ENCODE measurements around the gene HCST.
"Not testable (repeated sequence)": the region's sequence is repeated elsewhere in the genome, so short reads cannot be mapped to it uniquely, and the experiment has no call there.

Gene HCST

DNA sequence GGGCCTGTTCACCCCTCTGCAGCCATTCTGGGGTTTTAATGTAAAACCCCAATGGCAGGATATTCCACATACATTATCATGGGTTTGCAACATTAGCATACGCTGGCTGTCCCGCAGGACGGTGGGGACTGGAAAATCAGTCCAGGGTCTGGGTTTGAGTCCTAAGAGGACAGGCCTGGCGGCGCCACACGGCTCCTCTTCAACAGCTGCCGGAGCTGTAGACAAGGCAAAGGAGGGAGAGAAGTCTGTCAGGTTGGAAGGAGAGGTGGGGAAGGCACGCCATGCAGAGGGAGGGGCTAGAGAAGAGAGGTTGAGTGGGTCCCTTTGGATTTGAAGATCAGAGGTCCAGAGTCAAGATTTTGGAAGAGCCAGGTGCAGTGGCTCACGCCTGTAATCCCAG is 13.9 kb upstream of the HCST start:
- Mint-ChIP-seq H3K36me3 (peaks cover 56 to 70% of the 10 kb centered on the region in 2 donors), H3K27ac (peak overlapping the region; percentile 72), H3K27me3 (no peaks in the 10 kb centered on the region), H3K4me1 (peaks cover 31 to 56% of the 10 kb centered on the region in 2 donors), H3K4me3 (peak overlapping the region; percentile 7 to 8), H3K9me3 (peaks cover 4 to 5% of the 10 kb centered on the region in 2 donors)
- DNase-seq (no peak), ATAC-seq (replicated peaks) (no peak)

DNA sequence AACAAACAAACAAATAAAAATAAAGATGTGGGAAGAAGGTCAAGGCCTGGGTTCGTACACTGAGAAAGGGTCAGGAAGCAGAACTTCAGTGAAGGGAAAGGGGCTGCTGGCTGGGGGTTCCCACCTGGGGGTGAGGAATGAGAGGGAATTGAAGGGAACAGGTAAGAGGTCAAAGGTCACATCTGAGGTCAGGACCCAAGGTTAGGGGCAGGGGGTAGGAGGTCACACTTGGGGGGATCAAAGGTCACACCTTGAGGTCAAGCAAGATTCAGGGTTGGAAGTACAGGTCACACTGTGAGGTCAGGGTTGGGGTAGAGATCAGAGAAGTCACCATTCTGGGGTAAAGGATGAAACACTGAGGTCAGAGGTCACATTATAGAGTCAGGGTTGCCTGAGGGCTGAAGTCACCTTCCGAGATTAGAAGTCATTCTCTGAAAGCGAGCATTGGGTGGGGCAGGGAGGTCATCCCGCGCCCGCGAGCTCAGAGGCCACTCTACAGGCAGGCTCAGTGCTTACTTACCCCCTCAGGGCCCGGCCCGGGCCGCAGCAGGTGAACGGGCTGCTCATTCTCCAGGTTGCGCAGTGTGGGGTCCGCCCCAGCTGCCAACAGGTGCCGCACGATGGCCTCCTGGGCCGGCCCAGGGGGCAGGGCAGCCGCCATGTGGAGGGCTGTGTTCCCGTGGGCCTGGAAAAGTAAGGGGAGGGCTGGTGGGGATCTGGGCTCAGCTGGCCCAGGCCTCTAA is 12.8 kb upstream of the HCST start:
- Mint-ChIP-seq H3K4me1 (peaks cover 29 to 49% of the 10 kb centered on the region in 2 donors), H3K9me3 (peaks cover 4 to 5% of the 10 kb centered on the region in 2 donors), H3K27ac (peak overlapping the region; percentile 48), H3K4me3 (peak overlapping the region; percentile 12 to 28), H3K27me3 (no peaks in the 10 kb centered on the region), H3K36me3 (peaks cover 64 to 81% of the 10 kb centered on the region in 2 donors)
- DNase-seq = no peak
- ATAC-seq (replicated peaks) = peak; percentile 3

DNA sequence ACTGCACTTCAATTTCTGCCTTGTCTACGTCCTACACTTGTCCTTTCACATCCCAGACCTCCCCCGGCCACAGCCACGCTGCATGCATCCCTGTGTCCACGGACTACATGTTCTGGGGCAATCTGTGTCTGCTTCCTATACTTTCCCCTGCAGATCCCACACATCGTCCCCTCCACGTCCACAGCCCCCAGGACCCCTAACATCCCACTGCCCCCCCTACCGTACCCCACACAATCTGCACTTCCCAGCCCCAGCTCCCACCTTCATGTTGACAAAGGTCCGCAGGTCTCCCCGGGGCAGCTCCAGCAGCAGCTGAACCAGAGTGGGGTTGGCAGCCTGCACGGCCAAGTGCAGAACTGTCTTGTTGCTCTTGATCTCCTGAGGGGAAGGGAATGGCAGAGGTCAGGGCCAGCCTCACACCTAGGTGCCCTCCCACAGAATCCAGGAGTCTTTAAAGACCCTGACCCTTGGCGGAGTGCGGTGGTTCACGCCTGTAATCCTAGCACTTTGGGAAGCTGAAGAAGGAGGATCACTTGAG is 12.1 kb upstream of the HCST start:
- peak overlapping the region; percentile 28 to 41 for H3K4me3 Mint-ChIP-seq
- ATAC-seq (replicated peaks) (peak; percentile 7 to 15), DNase-seq (no peak)
- no peaks in the 10 kb centered on the region for H3K27me3 Mint-ChIP-seq
- H3K27ac Mint-ChIP-seq = peak overlapping the region; percentile 92
- H3K9me3 Mint-ChIP-seq = peaks cover 4 to 5% of the 10 kb centered on the region in 2 donors
- peaks cover 64 to 81% of the 10 kb centered on the region in 2 donors for H3K36me3 Mint-ChIP-seq
- peaks cover 26 to 46% of the 10 kb centered on the region in 2 donors for H3K4me1 Mint-ChIP-seq

DNA sequence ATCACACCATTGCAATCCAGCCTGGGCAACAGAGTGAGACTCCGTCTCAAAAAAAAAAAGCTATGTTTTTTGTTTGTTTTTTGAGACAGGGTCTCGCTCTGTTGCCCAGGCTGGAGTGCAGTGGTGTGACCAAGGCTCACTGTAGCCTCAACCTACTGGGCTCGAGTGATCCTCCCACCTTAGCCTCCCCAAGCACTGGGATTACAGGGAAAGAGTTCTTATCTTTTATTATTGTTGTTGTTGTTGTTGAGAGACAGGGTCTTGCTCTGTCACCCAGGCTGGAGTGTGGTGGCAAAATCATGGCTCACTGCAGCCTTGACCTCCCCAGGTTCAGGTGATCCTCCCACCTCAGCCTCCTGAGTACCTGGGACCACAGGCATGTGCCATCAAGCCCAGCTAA is 10.5 kb upstream of the HCST start:
- H3K27me3 Mint-ChIP-seq = not testable (repeated sequence)

DNA sequence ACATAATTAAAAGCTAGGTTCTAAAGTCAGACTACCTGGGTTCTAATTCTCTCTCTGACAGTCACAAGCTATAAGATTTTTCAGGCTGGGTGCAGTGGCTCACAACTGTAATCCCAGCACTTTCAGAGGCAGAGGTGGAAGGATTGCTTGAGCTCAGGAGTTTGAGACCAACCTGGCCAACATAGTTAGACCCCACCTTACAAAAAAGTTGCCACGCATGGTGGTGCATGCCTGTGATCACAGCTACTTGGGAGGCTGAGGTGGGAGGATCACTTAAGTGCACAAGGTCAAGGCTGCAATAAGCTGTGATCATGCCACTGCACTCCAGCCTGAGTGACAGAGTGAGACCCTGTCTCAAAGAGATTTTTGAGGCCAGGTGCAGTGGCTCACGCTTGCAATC is 8.0 kb upstream of the HCST start:
- Mint-ChIP-seq H3K27ac (peak overlapping the region; percentile 42), H3K27me3 (no peaks in the 10 kb centered on the region), H3K36me3 (peaks cover 73 to 82% of the 10 kb centered on the region in 2 donors), H3K4me1 (peaks cover 23 to 39% of the 10 kb centered on the region in 2 donors), H3K4me3 (no peak overlapping the region), H3K9me3 (peaks cover 0 to 1% of the 10 kb centered on the region in 2 donors)
- ATAC-seq (replicated peaks) = no peak
- no peak for DNase-seq

More for the DNA sequence above, 10.5 kb upstream of the HCST start:
- H3K27ac Mint-ChIP-seq = peak overlapping the region; percentile 76
- H3K9me3 Mint-ChIP-seq; ATAC-seq (replicated peaks); H3K4me3 Mint-ChIP-seq; DNase-seq: not testable (repeated sequence)
- H3K36me3 Mint-ChIP-seq = peaks cover 73 to 86% of the 10 kb centered on the region in 2 donors
- peaks cover 26 to 48% of the 10 kb centered on the region in 2 donors for H3K4me1 Mint-ChIP-seq

DNA sequence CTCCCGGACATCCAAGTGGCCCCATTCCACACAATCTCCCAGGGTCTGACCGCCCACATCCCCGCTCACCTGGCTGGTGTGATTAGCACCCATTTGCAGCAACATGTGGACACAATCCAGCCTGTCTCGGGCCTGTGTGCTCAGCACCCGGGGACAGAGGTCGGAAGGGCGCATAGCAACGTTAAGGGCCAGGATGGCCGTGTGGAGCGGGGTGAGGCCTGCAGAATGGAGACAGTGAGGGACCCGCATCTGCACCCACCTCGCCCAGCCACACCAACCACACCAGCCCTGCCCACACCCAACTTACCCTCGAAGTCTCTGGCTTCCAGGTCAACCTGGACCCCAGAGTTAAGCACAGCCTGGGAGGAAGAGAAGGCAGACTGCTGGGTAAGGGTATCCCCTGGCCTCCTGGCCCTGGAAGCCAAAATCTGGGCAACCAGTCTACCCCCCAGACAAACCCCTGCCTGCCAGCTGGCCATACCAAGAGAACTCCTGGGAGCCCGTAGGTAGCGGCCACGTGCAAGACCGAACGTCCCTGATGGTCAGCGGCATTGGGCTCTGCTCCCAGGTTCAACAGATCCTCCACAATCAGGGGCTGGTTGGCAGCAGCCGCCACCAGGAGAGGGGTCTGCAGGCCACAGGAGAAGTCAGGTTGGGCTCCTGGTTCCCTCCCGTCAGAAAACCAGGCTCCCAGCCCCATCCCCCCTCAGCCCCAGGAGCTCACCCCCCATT is 6.3 kb upstream of the HCST start:
- peak overlapping the region; percentile 79 to 97 for H3K4me3 Mint-ChIP-seq
- no peaks in the 10 kb centered on the region for H3K27me3 Mint-ChIP-seq
- ATAC-seq (replicated peaks) (no peak), DNase-seq (no peak)
- H3K9me3 Mint-ChIP-seq = no peaks in the 10 kb centered on the region
- peaks cover 67 to 75% of the 10 kb centered on the region in 2 donors for H3K36me3 Mint-ChIP-seq
- H3K4me1 Mint-ChIP-seq = peaks cover 19 to 36% of the 10 kb centered on the region in 2 donors
- peak overlapping the region; percentile 90 for H3K27ac Mint-ChIP-seq

DNA sequence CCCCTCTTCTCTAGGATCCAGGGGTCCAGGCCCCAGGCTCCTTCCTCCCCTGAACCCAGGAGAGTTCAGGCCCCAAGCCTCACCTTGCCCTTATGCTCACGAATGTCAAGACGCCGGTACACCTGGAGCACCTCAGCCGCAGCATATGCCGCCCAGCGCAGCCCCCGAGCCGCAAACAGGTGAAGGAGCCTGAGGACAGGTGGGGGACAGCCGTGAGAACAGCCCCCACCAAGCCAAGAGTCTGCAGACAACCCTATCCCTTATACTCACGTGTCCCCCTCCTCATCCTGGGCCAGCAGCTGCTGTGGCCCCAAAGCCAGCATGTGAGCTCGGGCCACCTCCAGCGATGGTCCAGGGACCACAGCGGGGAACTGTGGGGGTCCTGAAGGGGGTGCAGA is 5.7 kb upstream of the HCST start:
- ATAC-seq (replicated peaks) (no peak), DNase-seq (no peak)
- Mint-ChIP-seq H3K4me1 (peaks cover 19 to 42% of the 10 kb centered on the region in 2 donors), H3K4me3 (peak overlapping the region; percentile 97 to 98), H3K9me3 (no peaks in the 10 kb centered on the region), H3K36me3 (peaks cover 66 to 74% of the 10 kb centered on the region in 2 donors), H3K27me3 (no peaks in the 10 kb centered on the region), H3K27ac (peak overlapping the region; percentile 90)

DNA sequence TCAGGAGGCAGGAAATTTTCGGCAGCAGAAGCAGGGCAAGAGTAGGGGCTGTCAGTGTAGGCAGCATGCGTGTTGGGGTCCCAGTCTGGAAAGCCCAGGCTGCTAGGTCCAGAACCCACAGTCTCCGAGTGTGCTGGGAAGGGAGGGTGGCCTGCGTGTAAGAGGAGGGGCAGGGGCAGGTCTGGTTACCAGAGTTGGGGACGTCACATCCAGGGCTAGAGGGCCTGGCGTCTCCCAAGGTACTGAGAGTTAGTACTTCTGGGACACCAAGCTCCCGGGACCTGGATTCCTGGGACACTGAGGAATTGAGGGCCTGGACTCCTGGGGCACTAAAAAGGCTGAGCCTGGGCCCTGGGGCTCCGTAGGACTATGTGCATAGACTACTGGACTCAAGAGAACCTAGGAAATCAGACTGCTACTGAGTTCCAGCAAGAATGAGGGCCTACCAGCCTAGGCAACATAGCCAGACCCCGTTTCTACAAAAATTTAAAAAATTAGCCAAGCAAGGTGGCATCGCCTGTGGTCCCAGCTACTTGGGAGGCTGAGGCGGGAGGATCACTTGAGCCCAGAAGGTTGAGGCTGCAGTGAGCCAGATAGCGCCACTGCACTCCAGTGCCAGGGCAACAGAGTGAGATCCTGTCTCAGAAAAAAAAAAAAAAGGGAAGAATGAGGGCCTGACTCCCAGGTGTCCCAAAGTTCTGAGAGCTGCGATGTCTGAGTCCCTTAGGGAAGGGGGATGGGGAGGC is 4.5 kb upstream of the HCST start:
- Mint-ChIP-seq H3K9me3 (no peaks in the 10 kb centered on the region), H3K36me3 (peaks cover 58 to 64% of the 10 kb centered on the region in 2 donors), H3K4me1 (peaks cover 26 to 50% of the 10 kb centered on the region in 2 donors), H3K4me3 (peak overlapping the region; percentile 97 to 98), H3K27me3 (no peaks in the 10 kb centered on the region), H3K27ac (peak overlapping the region; percentile 100)
- DNase-seq (no peak), ATAC-seq (replicated peaks) (no peak)

DNA sequence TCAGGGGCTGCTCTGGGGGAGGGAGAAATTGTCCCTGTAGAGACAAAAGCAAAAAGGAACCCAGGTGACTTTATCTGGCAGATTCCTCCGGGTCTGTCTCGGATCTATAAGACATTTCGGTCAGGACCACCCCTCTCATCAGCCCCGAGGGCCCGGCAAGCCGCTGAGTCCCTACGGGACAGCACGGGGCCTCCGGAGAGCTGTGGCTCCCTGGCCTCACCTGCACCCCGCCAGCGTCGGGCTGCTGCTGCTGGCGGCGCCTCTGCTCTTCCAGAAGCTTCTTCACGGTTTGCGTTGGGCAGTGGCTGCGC is 3.9 kb upstream of the HCST start:
- H3K4me1 Mint-ChIP-seq = peaks cover 32 to 54% of the 10 kb centered on the region in 2 donors
- DNase-seq (no peak), ATAC-seq (replicated peaks) (no peak)
- H3K9me3 Mint-ChIP-seq = no peaks in the 10 kb centered on the region
- H3K27me3 Mint-ChIP-seq = no peaks in the 10 kb centered on the region
- peak overlapping the region; percentile 100 for H3K27ac Mint-ChIP-seq
- peaks cover 56 to 61% of the 10 kb centered on the region in 2 donors for H3K36me3 Mint-ChIP-seq
- peak overlapping the region; percentile 97 to 98 for H3K4me3 Mint-ChIP-seq

DNA sequence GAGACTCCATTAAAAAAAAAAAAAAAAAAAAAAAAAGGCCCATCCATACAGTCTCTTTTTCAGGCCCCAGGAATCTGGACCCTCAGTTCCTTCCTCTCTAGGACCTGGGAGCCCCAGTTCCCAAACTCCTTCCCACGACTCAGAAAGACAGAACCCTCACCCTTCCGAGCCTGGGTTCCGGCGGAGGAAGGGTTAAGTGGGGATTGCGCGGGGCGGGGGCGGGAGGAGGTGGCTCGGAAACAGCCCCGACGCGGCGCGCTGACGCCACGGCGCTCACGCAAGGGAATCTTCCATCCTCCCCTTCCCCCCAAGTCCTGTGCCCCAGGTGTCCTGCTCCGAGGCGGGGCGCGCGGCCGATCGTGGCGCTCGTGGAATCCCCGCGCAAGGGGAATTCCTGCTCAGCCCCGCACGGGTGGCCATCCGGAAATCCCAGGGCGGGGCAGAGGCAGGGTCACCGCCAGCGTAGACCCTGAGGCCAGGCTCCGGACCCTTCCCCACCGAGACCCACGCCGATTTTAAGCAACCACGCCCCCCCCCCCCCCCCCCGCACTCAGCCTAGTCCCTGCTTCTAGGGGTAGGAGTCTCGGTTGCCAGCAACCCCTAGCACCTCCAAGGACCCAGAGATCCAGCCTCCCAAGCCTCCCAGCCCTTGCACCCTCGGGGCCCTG is 2.6 kb upstream of the HCST start:
- H3K4me1 Mint-ChIP-seq = peaks cover 42 to 66% of the 10 kb centered on the region in 2 donors
- peak overlapping the region; percentile 100 for H3K27ac Mint-ChIP-seq
- H3K4me3 Mint-ChIP-seq = peak overlapping the region; percentile 97 to 98
- peak; percentile 96 for DNase-seq
- H3K36me3 Mint-ChIP-seq = peaks cover 51 to 52% of the 10 kb centered on the region in 2 donors
- no peaks in the 10 kb centered on the region for H3K9me3 Mint-ChIP-seq
- no peaks in the 10 kb centered on the region for H3K27me3 Mint-ChIP-seq
- ATAC-seq (replicated peaks) = peak; percentile 62 to 69

DNA sequence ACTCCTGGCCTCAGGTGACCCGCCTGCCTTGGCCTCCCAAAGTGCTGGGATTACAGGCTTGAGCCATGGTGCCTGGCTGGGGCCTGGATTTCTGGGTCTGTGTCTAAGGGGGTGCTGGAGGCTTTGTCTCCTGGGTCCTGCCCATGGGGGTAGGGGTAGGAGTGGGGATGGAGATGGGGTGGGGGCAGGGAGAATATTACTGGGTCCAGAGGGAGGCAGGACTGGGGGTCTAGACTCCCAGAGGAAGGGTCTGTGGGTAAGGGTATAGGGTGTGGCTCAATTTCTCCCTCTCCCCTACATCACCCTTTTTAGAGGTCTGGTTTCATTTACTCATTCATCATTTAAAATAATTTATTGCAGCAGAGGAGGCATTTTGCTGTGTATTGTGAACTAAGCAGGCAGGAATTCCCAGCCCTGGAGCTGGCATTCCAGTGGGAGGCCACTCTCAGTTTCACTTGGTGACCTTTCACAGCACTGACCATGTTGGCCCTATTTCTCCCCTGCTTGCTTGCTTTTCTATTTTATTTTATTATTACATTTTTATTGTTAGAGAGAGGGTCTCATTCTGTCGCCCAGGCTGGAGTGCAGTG is 1.2 kb upstream of the HCST start:
- Mint-ChIP-seq H3K27me3 (no peaks in the 10 kb centered on the region), H3K27ac (peak overlapping the region; percentile 100), H3K4me3 (peak overlapping the region; percentile 97 to 98), H3K36me3 (peaks cover 42 to 43% of the 10 kb centered on the region in 2 donors), H3K9me3 (no peaks in the 10 kb centered on the region), H3K4me1 (peaks cover 41 to 65% of the 10 kb centered on the region in 2 donors)
- ATAC-seq (replicated peaks) = no peak
- DNase-seq = no peak

DNA sequence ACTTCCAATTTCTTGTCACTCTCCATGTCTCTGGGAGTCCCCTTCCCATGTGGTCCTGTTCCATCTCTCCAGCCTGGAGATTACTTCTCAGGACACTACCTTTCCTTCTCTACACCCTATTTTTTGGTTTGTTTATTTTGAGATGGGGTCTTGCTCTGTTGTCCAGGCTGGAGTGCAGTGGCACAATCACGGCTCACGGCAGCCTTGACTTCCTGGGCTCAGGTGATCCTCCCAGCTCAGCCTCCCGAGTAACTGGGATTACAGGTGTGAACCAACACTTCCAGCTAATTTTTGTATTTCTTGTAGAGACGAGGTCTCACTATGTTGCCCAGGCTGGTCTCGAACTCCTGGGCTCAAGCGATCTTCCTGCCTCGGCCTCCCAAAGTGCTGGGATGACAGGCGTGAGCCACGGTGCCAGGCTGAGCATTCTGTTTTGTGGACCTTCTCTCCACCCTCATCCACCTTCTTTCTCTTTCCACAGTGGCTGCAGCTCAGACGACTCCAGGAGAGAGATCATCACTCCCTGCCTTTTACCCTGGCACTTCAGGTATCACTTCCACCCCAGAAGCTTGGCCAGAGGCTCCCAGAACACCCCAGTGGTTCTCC is 644 bp downstream of the HCST start:
- ATAC-seq (replicated peaks) (no peak), DNase-seq (no peak)
- no peaks in the 10 kb centered on the region for H3K9me3 Mint-ChIP-seq
- H3K36me3 Mint-ChIP-seq = peaks cover 26 to 28% of the 10 kb centered on the region in 2 donors
- no peaks in the 10 kb centered on the region for H3K27me3 Mint-ChIP-seq
- peaks cover 45 to 64% of the 10 kb centered on the region in 2 donors for H3K4me1 Mint-ChIP-seq
- peak overlapping the region; percentile 88 to 97 for H3K4me3 Mint-ChIP-seq
- H3K27ac Mint-ChIP-seq = peak overlapping the region; percentile 97
